Measurements from ENCODE around the gene GTF3C1.

The GTF3C1 gene

GRCh38 chr16:27561216-27561615, 11.5 kb upstream of the GTF3C1 start:
- no peak for DNase-seq (ENCODE audit: low spot score)

- no peak for DNase-seq (ENCODE audit: low spot score)
These were observed 9.2 kb upstream of the GTF3C1 start for GRCh38 chr16:27558932-27559331.

GRCh38 chr16:27558434-27558833, 8.7 kb upstream of the GTF3C1 start:
- DNase-seq (ENCODE audit: low spot score): no peak

- DNase-seq (ENCODE audit: low spot score): no peak
These were observed 6.8 kb upstream of the GTF3C1 start for GRCh38 chr16:27556471-27556870.

GRCh38 chr16:27551036-27551435, 1.3 kb upstream of the GTF3C1 start:
- no peak for DNase-seq (ENCODE audit: low spot score)

- no peak for DNase-seq (ENCODE audit: low spot score)
These were observed 838 bp upstream of the GTF3C1 start for GRCh38 chr16:27550582-27550920.

- DNase-seq (ENCODE audit: low spot score): no peak
These were observed 308 bp downstream of the GTF3C1 start for GRCh38 chr16:27549464-27549745.

GRCh38 chr16:27547851-27548250, 1.9 kb downstream of the GTF3C1 start:
- DNase-seq (ENCODE audit: low spot score): no peak

GRCh38 chr16:27547134-27547533, 2.6 kb downstream of the GTF3C1 start:
- DNase-seq (ENCODE audit: low spot score): no peak

- DNase-seq (ENCODE audit: low spot score): no peak
These were observed 5.0 kb downstream of the GTF3C1 start for GRCh38 chr16:27544671-27545070.

GRCh38 chr16:27543801-27544200, 5.9 kb downstream of the GTF3C1 start:
- no peak for DNase-seq (ENCODE audit: low spot score)

- DNase-seq (ENCODE audit: low spot score): no peak
These were observed 10.1 kb downstream of the GTF3C1 start for GRCh38 chr16:27539636-27540035.

GRCh38 chr16:27539120-27539519, 10.6 kb downstream of the GTF3C1 start:
- DNase-seq (ENCODE audit: low spot score): no peak

GRCh38 chr16:27538528-27538927, 11.2 kb downstream of the GTF3C1 start:
- DNase-seq (ENCODE audit: low spot score): no peak

- DNase-seq (ENCODE audit: low spot score): no peak
These were observed 15.5 kb downstream of the GTF3C1 start for GRCh38 chr16:27534256-27534655.

- no peak for DNase-seq (ENCODE audit: low spot score)
These were observed 17.6 kb downstream of the GTF3C1 start for GRCh38 chr16:27531826-27532800.

GRCh38 chr16:27531186-27531585, 18.5 kb downstream of the GTF3C1 start:
- DNase-seq (ENCODE audit: low spot score): no peak

GRCh38 chr16:27529962-27530361, 19.8 kb downstream of the GTF3C1 start:
- no peak for DNase-seq (ENCODE audit: low spot score)

GRCh38 chr16:27528294-27528693, 21.4 kb downstream of the GTF3C1 start:
- DNase-seq (ENCODE audit: low spot score): no peak

- DNase-seq (ENCODE audit: low spot score): no peak
These were observed 23.5 kb downstream of the GTF3C1 start for GRCh38 chr16:27526180-27526579.

- DNase-seq (ENCODE audit: low spot score): no peak
These were observed 27.5 kb downstream of the GTF3C1 start for GRCh38 chr16:27522173-27522707.

GRCh38 chr16:27520982-27521673, 28.6 kb downstream of the GTF3C1 start:
- no peak for DNase-seq (ENCODE audit: low spot score)

- no peak for DNase-seq (ENCODE audit: low spot score)
These were observed 31.5 kb downstream of the GTF3C1 start for GRCh38 chr16:27518226-27518625.

Data from CD4-positive, alpha-beta T cell treated with Interleukin-15 for 4 hours (primary cell).